Measurements from ENCODE around the gene UNC93A.
"Not testable (repeated sequence)": the region's sequence is repeated elsewhere in the genome, so short reads cannot be mapped to it uniquely, and the experiment has no call there.

The UNC93A gene

GRCh38 chr6:167317172-167317571 lies 26.1 kb downstream of the UNC93A start:
- DNase-seq: no peak

- not testable (repeated sequence) for DNase-seq
These were observed 27.2 kb downstream of the UNC93A start for GRCh38 chr6:167318354-167318753.

- not testable (repeated sequence) for DNase-seq
These were observed 27.7 kb downstream of the UNC93A start for GRCh38 chr6:167318856-167319255.

GRCh38 chr6:167319856-167320753 lies 29.0 kb downstream of the UNC93A start:
- DNase-seq: not testable (repeated sequence)

GRCh38 chr6:167320754-167321056 lies 29.6 kb downstream of the UNC93A start:
- not testable (repeated sequence) for DNase-seq

- DNase-seq: not testable (repeated sequence)
These were observed 30.1 kb downstream of the UNC93A start for GRCh38 chr6:167321185-167321584.

GRCh38 chr6:167323111-167323510 lies 32.0 kb downstream of the UNC93A start:
- DNase-seq: no peak

- DNase-seq: no peak
These were observed 33.0 kb downstream of the UNC93A start for GRCh38 chr6:167324111-167324510.

GRCh38 chr6:167325766-167326165 lies 34.7 kb downstream of the UNC93A start:
- no peak for DNase-seq

GRCh38 chr6:167327391-167327790 lies 36.3 kb downstream of the UNC93A start:
- DNase-seq: no peak

GRCh38 chr6:167328086-167328485 lies 37.0 kb downstream of the UNC93A start:
- no peak for DNase-seq

- peak; percentile 61 for DNase-seq
These were observed 37.9 kb downstream of the UNC93A start for GRCh38 chr6:167329014-167329413.

GRCh38 chr6:167330750-167331149 lies 39.6 kb downstream of the UNC93A start:
- no peak for DNase-seq

GRCh38 chr6:167331565-167331964 lies 40.5 kb downstream of the UNC93A start:
- DNase-seq: no peak

- no peak for DNase-seq
These were observed 45.9 kb downstream of the UNC93A start for GRCh38 chr6:167336844-167337630.

GRCh38 chr6:167337675-167338449 lies 46.7 kb downstream of the UNC93A start:
- no peak for DNase-seq

GRCh38 chr6:167338541-167339117 lies 47.5 kb downstream of the UNC93A start:
- no peak for DNase-seq

GRCh38 chr6:167341038-167341583 lies 50.0 kb downstream of the UNC93A start:
- no peak for DNase-seq

- DNase-seq: no peak
These were observed 50.8 kb downstream of the UNC93A start for GRCh38 chr6:167341665-167342655.

GRCh38 chr6:167342879-167343610 lies 51.9 kb downstream of the UNC93A start:
- no peak for DNase-seq

- DNase-seq: no peak
These were observed 54.2 kb downstream of the UNC93A start for GRCh38 chr6:167345348-167345747.
